Muscle of back (tissue), 11 donors: ENCODE measurements around the gene FFAR4. TPM values are rescaled to one million over a fixed set of nuclear protein-coding genes. Genes with fewer than 3 reads are reported as not detected.

Source experiments
- DNase-seq, 3 donors: peaks; one replicate each; pipeline versions ENCODE4 v3.0.0 to v3.0.0-alpha.2; 2013
- polyA plus RNA-seq, 10 donors: library from polyadenylated mRNA; unstranded; fragments of 120-200 nt; gene quantifications; one replicate each; pipeline ENCODE4 v1.2.1, GENCODE V29; 2013; ENCODE audit not compliant: insufficient read length in 10 of 10

FFAR4 gene
- polyA plus RNA-seq, 10 donors = 0.08 to 0.10 TPM; not detected in 8

- no peak for DNase-seq
Observed at GRCh38 chr10:93570383-93570782, 3.9 kb downstream of the FFAR4 start.

- no peak for DNase-seq
Observed at GRCh38 chr10:93572606-93573005, 6.1 kb downstream of the FFAR4 start.

GRCh38 chr10:93573051-93573909, 6.8 kb downstream of the FFAR4 start:
- DNase-seq = peak in 1 of 3 donors; percentile 26

GRCh38 chr10:93573924-93574323, 7.5 kb downstream of the FFAR4 start:
- DNase-seq = no peak

GRCh38 chr10:93576888-93577287, 10.4 kb downstream of the FFAR4 start:
- no peak for DNase-seq

- no peak for DNase-seq
Observed at GRCh38 chr10:93577565-93577964, 11.1 kb downstream of the FFAR4 start.

GRCh38 chr10:93579089-93579488, 12.6 kb downstream of the FFAR4 start:
- DNase-seq = no peak

GRCh38 chr10:93579985-93580711, 13.7 kb downstream of the FFAR4 start:
- DNase-seq = no peak

- no peak for DNase-seq
Observed at GRCh38 chr10:93580828-93581227, 14.4 kb downstream of the FFAR4 start.

GRCh38 chr10:93584445-93584844, 18.0 kb downstream of the FFAR4 start:
- DNase-seq = no peak

GRCh38 chr10:93589648-93590562, 23.4 kb downstream of the FFAR4 start:
- no peak for DNase-seq

GRCh38 chr10:93590638-93591037, 24.2 kb downstream of the FFAR4 start:
- DNase-seq = no peak

- no peak for DNase-seq
Observed at GRCh38 chr10:93591065-93591808, 24.8 kb downstream of the FFAR4 start.

- DNase-seq = no peak
Observed at GRCh38 chr10:93593254-93593653, 26.8 kb downstream of the FFAR4 start.

- DNase-seq = no peak
Observed at GRCh38 chr10:93593749-93594148, 27.3 kb downstream of the FFAR4 start.

- no peak for DNase-seq
Observed at GRCh38 chr10:93594518-93594917, 28.1 kb downstream of the FFAR4 start.

- DNase-seq = no peak
Observed at GRCh38 chr10:93595378-93596161, 29.1 kb downstream of the FFAR4 start.

GRCh38 chr10:93596539-93596938, 30.1 kb downstream of the FFAR4 start:
- no peak for DNase-seq

GRCh38 chr10:93597075-93597599, 30.7 kb downstream of the FFAR4 start:
- DNase-seq = no peak

GRCh38 chr10:93598157-93598556, 31.7 kb downstream of the FFAR4 start:
- no peak for DNase-seq
